ENCODE results near the gene CERT1. TPM values are rescaled to one million over a fixed set of nuclear protein-coding genes. Genes with fewer than 3 reads are reported as not detected.

The CERT1 gene
- total and polyA plus RNA-seq, 2 donors (not counting 3 experiments of a cell fraction or from before 2014, with no cell fraction given) = 8.0 to 21.3 TPM

DNA sequence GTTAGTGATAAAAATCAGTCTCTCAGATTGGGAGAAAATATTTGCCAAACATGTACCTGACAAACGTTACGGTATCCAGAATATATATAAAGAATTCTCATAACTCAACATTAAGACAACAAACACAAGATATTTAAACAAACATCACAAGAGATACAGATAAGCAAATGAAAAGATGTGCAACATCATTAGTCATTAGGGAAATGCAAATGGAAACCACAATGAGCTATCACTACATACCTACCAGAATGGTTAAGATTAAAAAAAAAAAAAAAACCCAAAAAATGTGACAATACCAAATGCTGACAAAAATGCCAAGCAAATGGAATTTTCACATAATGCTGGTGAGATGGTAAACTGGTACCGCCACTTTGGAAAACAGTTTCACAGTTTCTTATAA is 15.4 kb downstream of the CERT1 start:
- Histone ChIP-seq H3K9ac (replicated peaks; ENCODE audit: extremely low read depth, insufficient read depth, low read length) (no peak overlapping the region), H3K36me3 (ENCODE audit: control insufficient read depth in 2 of 2, extremely low read depth in 1 of 2, insufficient read depth in 2 of 2, low read length in 2 of 2) (peaks cover 0 to 2% of the 10 kb centered on the region in 2 experiments), H3K4me2 (ENCODE audit: insufficient read depth, low read length) (no peak overlapping the region), H3K4me1 (ENCODE audit: control insufficient read depth, extremely low read depth, insufficient read depth, low read length) (no peaks in the 10 kb centered on the region), H3K9me3 (replicated peaks; ENCODE audit: control insufficient read depth, insufficient read depth, low read length) (no peaks in the 10 kb centered on the region), H4K20me1 (replicated peaks; ENCODE audit: control insufficient read depth, extremely low read depth, insufficient read depth, low read length) (no peaks in the 10 kb centered on the region), H3K4me3 (replicated peaks in 1 of 3; ENCODE audit: insufficient read depth in 1 of 3, low read depth in 1 of 3, low read length in 3 of 3) (no peak overlapping the region), H3K9me1 (replicated peaks; ENCODE audit: control insufficient read depth, extremely low read depth, insufficient read depth, low read length) (no peaks in the 10 kb centered on the region), H3K79me2 (ENCODE audit: control insufficient read depth, insufficient read depth, low read length) (peaks cover 11% of the 10 kb centered on the region), H3K27me3 (ENCODE audit: control insufficient read depth in 2 of 2, insufficient read depth in 2 of 2, low read length in 2 of 2) (no peaks in the 10 kb centered on the region), H2AFZ (ENCODE audit: low read depth, low read length) (no peak overlapping the region), H3K27ac (ENCODE audit: insufficient read depth, low read depth, low read length) (no peak overlapping the region)
- BruUV-seq (replicated peaks) = no TSS peak
- TF ChIP-seq EZH2 (IDR thresholded peaks at IDR 0.05; ENCODE audit: borderline replicate concordance, low read depth, low read length, severe bottlenecking) (no peak), POLR2A (IDR thresholded peaks at IDR 0.05; ENCODE audit: low read depth, low read length) (no peak), JUN (IDR thresholded peaks at IDR 0.05; ENCODE audit: borderline replicate concordance, insufficient read depth, insufficient read length, low read depth) (no peak), GATA2 (IDR thresholded peaks at IDR 0.05; ENCODE audit: insufficient read depth, insufficient read length, low read depth, low read length) (no peak), FOS (IDR thresholded peaks at IDR 0.05; ENCODE audit: borderline replicate concordance, insufficient read depth, low read length) (no peak)
- TF ChIP-seq, protein P1, sequence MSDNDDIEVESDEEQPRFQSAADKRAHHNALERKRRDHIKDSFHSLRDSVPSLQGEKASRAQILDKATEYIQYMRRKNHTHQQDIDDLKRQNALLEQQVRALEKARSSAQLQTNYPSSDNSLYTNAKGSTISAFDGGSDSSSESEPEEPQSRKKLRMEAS (IDR thresholded peaks at IDR 0.05; ENCODE audit: insufficient read depth, insufficient read length) = no peak
- TF ChIP-seq, protein P2, sequence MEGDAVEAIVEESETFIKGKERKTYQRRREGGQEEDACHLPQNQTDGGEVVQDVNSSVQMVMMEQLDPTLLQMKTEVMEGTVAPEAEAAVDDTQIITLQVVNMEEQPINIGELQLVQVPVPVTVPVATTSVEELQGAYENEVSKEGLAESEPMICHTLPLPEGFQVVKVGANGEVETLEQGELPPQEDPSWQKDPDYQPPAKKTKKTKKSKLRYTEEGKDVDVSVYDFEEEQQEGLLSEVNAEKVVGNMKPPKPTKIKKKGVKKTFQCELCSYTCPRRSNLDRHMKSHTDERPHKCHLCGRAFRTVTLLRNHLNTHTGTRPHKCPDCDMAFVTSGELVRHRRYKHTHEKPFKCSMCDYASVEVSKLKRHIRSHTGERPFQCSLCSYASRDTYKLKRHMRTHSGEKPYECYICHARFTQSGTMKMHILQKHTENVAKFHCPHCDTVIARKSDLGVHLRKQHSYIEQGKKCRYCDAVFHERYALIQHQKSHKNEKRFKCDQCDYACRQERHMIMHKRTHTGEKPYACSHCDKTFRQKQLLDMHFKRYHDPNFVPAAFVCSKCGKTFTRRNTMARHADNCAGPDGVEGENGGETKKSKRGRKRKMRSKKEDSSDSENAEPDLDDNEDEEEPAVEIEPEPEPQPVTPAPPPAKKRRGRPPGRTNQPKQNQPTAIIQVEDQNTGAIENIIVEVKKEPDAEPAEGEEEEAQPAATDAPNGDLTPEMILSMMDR (IDR thresholded peaks at IDR 0.05; ENCODE audit: extremely low read depth in 1 of 2, insufficient read depth in 1 of 2, low read depth in 1 of 2, low read length in 2 of 2) = no peak
- dilution Hi-C loops (cut with MboI; ENCODE audit: extremely low pct_ligation_motif_present, low sequenced_read_pairs) = no loop called here
- POLR2A ChIA-PET = no interaction called here
- DNase-seq (ENCODE audit: low read depth, low spot score) (no peak), FAIRE-seq (no peak)
- CTCF ChIA-PET = no interaction called here
- intact Hi-C loops (cut with micrococcal nuclease) = no loop called here

All from endothelial cell of umbilical vein (primary cell).